ENCODE measurements around the gene RREB1.

GRCh38 chr6:7235712-7236305 lies 128.0 kb downstream of the RREB1 start:
- TF ChIP-seq REST (IDR thresholded peaks at IDR 0.05; ENCODE audit: insufficient replicate concordance, low read depth) (no peak), CTCF (IDR thresholded peaks at IDR 0.05; ENCODE audit: insufficient read depth, low read length) (no peak), GABPA (IDR thresholded peaks at IDR 0.05; ENCODE audit: low read depth) (no peak)
